Kidney tubule cell (primary cell): Measurements from ENCODE around the gene TMEM9.
A peak's percentile ranks its signal among the peaks of the same experiment; 100 is the strongest.
"Not testable (repeated sequence)": the region's sequence is repeated elsewhere in the genome, so short reads cannot be mapped to it uniquely, and the experiment has no call there.

Experiments used
- DNase-seq: peaks from one replicate; pipeline ENCODE4 v3.0.0-alpha.2; 2018; ENCODE audit warnings: low spot score

Gene TMEM9

GRCh38 chr1:201173736-201174135, 19.5 kb upstream of the TMEM9 start:
- no peak for DNase-seq

GRCh38 chr1:201172999-201173610, 18.8 kb upstream of the TMEM9 start:
- peak; percentile 73 for DNase-seq

- DNase-seq = peak; percentile 86
Observed at GRCh38 chr1:201172326-201172725, 18.1 kb upstream of the TMEM9 start.

GRCh38 chr1:201171063-201172036, 17.1 kb upstream of the TMEM9 start:
- peak; percentile 72 for DNase-seq

GRCh38 chr1:201170533-201171062, 16.3 kb upstream of the TMEM9 start:
- DNase-seq = peak; percentile 99

- DNase-seq = no peak
Observed at GRCh38 chr1:201169971-201170532, 15.8 kb upstream of the TMEM9 start.

- no peak for DNase-seq
Observed at GRCh38 chr1:201169203-201169602, 14.9 kb upstream of the TMEM9 start.

GRCh38 chr1:201167041-201167991, 13.0 kb upstream of the TMEM9 start:
- no peak for DNase-seq

GRCh38 chr1:201164645-201165044, 10.4 kb upstream of the TMEM9 start:
- DNase-seq = peak; percentile 85

GRCh38 chr1:201163707-201164106, 9.4 kb upstream of the TMEM9 start:
- no peak for DNase-seq

- not testable (repeated sequence) for DNase-seq
Observed at GRCh38 chr1:201163036-201163435, 8.8 kb upstream of the TMEM9 start.

GRCh38 chr1:201157949-201158348, 3.7 kb upstream of the TMEM9 start:
- DNase-seq = no peak

- no peak for DNase-seq
Observed at GRCh38 chr1:201156819-201157218, 2.5 kb upstream of the TMEM9 start.

- no peak for DNase-seq
Observed at GRCh38 chr1:201156346-201156745, 2.1 kb upstream of the TMEM9 start.

GRCh38 chr1:201155354-201155753, 1.1 kb upstream of the TMEM9 start:
- DNase-seq = no peak

GRCh38 chr1:201153474-201154388, 543 bp downstream of the TMEM9 start:
- no peak for DNase-seq

GRCh38 chr1:201149400-201149799, 4.9 kb downstream of the TMEM9 start:
- DNase-seq = peak; percentile 57

GRCh38 chr1:201147396-201148015, 6.8 kb downstream of the TMEM9 start:
- no peak for DNase-seq

- no peak for DNase-seq
Observed at GRCh38 chr1:201146626-201147390, 7.5 kb downstream of the TMEM9 start.
